Measurements from ENCODE around the gene YKT6.

GRCh38 chr7:44228571-44229350 is 28.0 kb downstream of the YKT6 start:
- TF ChIP-seq CTCF (IDR thresholded peaks at IDR 0.05) (no peak), POLR2A (IDR thresholded peaks at IDR 0.05) (no peak)

Data from uterus (tissue), 2 donors.